HG02981 (cell line): ENCODE data around the gene LRBA.
"Not testable (repeated sequence)": the region's sequence is repeated elsewhere in the genome, so short reads cannot be mapped to it uniquely, and the experiment has no call there.

Source experiments
- ATAC-seq: cut with Tn5 transposase; IDR thresholded peaks from one replicate; pipeline ENCODE4 v1.9.1; 2021; ENCODE audit warnings: mild to moderate bottlenecking, moderate library complexity; ENCODE audit not compliant: unreplicated experiment

The LRBA gene

GRCh38 chr4:151022586-151022985 is 7.5 kb upstream of the LRBA start:
- no peak for ATAC-seq

GRCh38 chr4:151021637-151022334 is 6.7 kb upstream of the LRBA start:
- no peak for ATAC-seq

DNA sequence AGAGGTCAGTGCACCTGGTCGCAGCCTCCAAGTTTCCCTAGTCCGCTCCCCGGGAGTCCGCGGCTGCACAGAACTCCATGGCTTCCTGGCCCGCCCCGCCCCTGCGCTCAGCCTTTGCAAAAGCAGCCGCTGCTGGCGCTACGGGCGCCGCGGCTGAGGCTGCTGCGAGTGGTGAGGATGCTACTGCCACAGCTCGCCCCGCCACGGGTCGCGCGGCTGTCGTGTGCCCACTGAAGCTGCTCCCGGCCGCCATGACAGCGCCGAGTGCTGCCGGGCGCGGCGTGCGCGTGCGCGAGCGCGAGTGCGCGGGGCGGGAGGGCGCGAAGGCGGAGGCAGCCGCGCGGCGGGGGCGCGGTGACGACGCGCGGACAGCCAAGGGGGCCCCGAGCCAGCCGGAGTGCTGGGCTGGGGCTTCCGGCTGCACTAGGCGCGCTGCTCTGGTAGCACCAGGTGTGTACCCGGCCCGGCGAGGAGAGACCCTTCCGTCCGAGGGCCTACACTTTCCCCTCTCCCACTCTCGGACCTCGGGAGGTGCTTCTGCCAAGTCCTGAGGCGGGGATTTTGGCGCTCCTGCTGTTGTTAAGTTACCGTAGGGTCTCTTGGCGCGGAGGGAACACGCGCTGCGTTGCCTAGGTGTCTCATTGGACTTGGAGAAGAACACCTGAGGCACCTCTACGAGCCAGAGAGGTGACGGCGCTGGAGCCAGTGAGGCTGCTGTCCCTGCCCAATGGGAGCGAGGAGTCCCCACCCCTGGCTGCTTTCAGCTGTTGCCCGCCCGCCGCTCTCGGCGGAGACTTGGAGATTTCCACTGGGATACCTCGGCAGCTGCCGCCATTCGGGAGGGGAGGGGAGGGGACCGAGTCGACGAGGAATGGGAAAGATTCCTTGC is 619 bp upstream of the LRBA start:
- ATAC-seq = peak; percentile 75

DNA sequence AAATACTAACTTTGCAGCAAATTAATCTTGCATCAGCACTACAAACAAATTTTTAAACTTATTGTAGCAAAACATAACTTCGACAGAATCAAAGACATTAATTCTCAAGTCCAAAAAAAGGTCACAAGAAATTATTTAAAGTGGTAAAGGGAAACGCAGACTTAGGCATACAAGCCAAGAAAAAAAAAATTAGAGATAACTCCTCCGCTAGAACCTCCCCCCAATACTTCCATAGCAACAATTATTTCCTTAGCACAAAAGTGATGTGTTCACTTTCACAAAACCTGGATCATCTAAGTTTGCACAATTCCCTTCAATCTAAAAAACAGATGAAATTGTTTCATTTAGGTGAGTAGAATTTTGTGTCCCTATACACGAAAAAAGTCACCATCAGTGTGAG is 1.1 kb downstream of the LRBA start:
- ATAC-seq = no peak

- ATAC-seq = no peak
Measured at GRCh38 chr4:151013491-151013890, 1.6 kb downstream of the LRBA start.

DNA sequence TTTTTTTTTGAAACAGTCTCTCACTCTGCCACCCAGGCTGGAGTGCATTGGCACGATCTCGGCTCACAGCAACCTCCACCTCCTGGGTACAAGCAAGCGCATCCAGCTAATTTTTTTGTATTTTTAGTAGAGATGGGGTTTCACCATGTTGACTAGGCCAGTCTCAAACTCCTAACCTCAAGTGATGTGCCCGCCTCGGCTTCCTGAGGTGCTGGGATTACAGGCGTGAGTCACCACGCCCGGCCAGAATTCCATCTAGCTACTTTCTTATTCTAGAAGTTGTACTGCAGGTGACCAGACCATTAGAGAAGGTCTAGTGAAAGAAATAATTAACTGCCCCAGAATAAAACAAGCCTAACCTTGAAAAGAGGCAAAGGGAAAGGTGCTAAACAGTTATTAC is 2.3 kb downstream of the LRBA start:
- ATAC-seq = no peak

DNA sequence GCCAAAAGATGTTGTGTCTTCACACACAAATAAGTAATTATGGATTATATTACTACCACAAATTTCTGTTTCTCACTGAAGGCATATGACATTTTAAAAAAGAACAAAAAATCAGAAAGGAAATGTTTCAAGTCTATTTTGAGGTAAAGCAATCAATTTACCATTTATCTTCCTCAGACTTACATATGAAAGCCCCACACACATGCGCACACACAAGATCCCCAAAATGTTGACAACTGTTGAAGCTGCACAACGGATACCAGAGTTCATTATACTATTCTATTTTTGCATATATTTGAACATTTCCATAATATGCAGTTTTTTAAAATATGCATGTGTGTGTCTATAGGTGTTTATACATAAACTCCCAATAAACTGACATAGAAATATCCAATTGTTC is 2.7 kb downstream of the LRBA start:
- ATAC-seq = no peak

GRCh38 chr4:151004222-151004621 is 10.9 kb downstream of the LRBA start:
- no peak for ATAC-seq

DNA sequence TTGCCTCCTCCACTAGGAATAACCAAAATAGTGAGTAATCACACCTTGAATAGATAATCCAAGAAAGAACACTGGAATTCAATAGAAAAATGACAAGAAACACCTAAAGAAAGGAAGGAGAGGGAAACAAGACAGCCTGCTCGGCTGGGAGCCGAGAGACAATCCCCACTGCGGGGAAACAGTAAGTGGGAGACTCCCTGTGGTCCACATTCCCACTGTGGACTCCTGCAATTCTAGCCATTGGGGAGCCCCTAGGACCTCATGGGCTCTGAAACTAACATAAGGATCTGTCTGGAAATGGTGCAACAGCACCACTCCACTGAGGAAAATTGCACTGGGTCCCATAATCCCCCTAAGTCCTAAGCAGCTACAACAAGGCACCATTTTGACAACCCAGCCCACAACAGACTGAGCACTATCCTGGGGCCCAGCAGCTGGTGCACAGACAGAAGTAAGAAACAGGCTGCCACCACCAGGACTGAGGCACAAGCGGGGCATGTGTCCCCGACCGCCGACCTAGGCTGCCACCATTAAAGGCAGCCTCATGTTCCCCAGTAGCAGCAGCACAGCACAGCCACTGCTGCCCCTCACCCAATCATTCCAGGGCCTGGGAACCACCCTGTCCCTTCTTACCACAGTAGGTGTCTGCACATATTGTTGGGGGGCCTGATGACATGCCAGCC is 14.2 kb downstream of the LRBA start:
- ATAC-seq = no peak

DNA sequence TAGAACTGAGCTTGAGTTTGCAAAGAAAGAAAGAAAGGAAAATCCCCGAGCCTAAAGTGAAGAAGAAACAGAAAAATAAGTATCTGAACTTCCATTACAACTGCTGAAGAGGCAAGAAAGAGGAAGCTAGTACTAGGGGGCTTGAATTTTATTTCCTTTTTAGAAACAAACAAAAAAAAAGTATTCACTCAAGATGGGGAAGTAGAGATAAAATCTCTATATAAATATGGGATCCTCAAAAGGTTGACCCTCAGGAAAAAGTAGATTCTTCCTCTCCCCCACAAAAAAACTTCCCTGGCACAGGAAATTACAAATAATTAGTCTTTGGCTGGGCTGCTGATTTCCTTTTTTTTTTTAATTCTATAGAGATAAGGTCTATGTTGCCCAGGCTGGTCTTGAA is 16.0 kb downstream of the LRBA start:
- no peak for ATAC-seq

- ATAC-seq = no peak
Measured at GRCh38 chr4:150997141-150997540, 17.9 kb downstream of the LRBA start.

DNA sequence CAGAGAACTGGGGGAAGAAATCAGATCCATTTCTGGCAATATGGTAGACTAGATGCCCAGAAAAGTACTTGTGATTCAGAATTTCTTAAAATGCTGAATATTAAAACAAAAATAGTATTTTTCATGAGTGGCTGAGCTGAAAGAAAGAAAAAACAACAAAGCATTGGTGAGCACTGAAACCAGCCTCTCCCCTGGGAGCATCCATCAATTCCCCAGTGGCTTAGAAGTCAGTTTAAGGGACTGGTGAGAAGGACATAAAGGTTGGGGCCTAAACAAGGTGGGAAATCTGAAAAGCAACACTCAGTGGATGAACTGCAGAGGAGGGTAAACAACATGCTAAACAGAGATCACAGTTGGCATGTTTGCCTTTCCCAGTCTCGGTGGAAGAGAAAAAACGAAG is 20.4 kb downstream of the LRBA start:
- ATAC-seq = no peak

- ATAC-seq = not testable (repeated sequence)
Measured at GRCh38 chr4:150993577-150993976, 21.5 kb downstream of the LRBA start.

- no peak for ATAC-seq
Measured at GRCh38 chr4:150990993-150991392, 24.1 kb downstream of the LRBA start.

DNA sequence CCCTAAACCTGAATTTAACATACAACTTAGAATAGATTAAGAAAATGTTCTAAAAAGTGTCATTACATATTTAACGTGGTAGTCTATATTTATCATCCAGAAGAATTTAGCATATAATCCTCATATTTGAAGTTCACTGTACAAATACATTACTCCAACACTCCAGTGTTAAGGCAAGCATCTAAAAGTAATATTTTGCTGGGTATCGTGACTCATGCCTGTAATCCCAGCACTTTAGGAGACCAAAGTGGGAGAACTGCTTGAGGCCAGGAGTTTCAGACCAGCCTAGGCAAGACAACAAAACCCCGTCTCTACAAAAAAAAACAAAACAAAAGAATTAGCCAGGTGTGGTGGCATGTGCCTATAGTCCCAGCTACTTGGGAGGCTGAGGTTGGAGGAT is 24.8 kb downstream of the LRBA start:
- ATAC-seq = no peak

DNA sequence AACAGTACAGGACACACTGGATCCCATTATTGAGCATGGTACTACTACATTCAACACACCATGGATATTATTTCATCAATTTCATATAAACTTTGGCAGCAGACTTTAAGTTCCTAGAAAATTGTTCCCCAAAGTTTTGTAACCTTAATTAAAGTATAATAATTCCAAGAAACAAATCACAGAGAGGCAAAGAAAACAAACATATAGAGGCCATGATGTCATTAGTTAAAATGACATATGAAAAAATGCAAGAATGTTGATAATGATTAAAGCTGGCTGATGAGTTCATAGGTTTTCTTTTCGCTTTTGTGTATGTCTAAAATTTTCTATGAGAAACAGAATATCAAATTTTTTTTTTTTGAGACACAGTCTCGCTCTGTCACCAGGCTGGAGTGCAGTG is 26.8 kb downstream of the LRBA start:
- ATAC-seq = no peak

GRCh38 chr4:150987204-150987603 is 27.9 kb downstream of the LRBA start:
- ATAC-seq = no peak

GRCh38 chr4:150986085-150986484 is 29.0 kb downstream of the LRBA start:
- no peak for ATAC-seq

DNA sequence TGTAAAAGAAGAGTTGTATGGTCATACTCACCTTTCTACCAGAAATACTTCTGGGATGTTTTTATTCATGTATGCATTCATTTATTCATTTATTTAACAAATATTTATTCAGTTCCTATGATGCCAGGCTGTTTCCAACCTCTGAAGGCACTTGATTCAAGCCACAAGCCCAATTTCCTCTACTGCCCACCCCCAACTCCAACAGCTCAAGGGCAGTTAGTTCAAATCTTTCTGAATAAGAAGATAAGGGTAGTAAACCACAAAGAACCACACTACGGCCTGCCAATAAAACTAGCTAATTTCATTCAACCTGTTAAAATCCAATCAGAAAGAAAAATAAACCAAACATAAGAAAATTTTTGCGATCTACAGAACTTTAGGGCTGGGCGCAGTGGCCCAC is 31.2 kb downstream of the LRBA start:
- no peak for ATAC-seq

DNA sequence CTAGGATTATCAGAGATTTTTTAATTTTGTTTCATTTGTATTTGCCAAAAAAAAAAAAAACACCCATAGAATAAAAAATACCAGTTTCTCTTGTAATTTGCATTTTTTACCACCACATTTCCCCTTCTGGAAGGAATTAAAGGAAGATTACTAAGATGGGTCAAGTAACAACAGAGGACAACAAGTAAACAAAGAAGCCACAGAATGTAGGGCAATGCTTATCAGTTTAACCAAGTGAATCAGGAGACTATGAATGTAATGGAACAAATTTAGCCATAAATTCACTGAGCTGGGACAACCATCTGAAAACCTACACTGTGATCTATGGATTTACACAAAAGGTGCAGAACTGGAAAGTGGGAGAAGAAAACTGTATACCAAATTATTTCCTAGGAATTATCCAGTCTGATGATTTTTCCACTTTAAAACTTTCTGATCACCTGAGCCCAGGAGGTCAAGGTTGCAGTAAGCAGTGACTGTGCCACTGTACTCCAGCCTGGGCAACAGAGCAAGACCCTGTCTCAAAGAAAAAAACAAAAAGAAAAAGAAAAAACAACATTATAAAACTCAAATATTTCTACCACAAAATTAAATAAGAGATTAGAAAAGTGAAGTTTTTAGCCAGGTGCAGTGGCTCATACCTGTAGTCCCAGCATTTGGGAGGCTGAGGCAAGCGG is 32.4 kb downstream of the LRBA start:
- no peak for ATAC-seq
